BJ (cell line): Measurements from ENCODE around the gene SGCA. TPM values are rescaled to one million over a fixed set of nuclear protein-coding genes. Genes with fewer than 3 reads are reported as not detected.
A peak's percentile ranks its signal among the peaks of the same experiment; 100 is the strongest.

Source experiments
- CTCF ChIA-PET: fragments of 350-600 bp; formaldehyde crosslinking; extraction: SDS; loops from one replicate; lab custom pipeline; 2021; ENCODE audit warnings: antibody characterized with exemption, inconsistent platforms; lab: Yijun Ruan, JAX
- POLR2A ChIA-PET: fragments of 300-600 bp; sonication (Branson Sonifier 250); formaldehyde crosslinking; extraction: SDS; loops from one replicate; lab custom pipeline; 2021; ENCODE audit warnings: antibody characterized with exemption; lab: Charles Lee
- DNase-seq: peaks from one replicate; pipeline ENCODE4 v3.0.0-alpha.2; 2011; ENCODE audit warnings: low read depth
- H3K27me3 ChIP-seq: 2 replicates; pipeline ENCODE4 v1.6.0; 2011; ENCODE audit warnings: low read length; ENCODE audit not compliant: control insufficient read depth, insufficient read depth
- H3K36me3 ChIP-seq: 2 replicates; pipeline ENCODE4 v1.5.1; 2011; ENCODE audit warnings: low read length; ENCODE audit not compliant: control insufficient read depth, insufficient read depth
- H3K4me3 ChIP-seq: 2 replicates; pipeline ENCODE4 v1.5.1; 2011; ENCODE audit warnings: low read depth, mild to moderate bottlenecking, control low read depth, low read length
- polyA plus RNA-seq: library from polyadenylated mRNA; depleted of rRNA; stranded (reverse); fragments of >200 nt; gene quantifications from 2 replicates; pipeline ENCODE4 v1.2.3, GENCODE V29; 2011
- TF ChIP-seq, protein P1 (sequence below): IDR thresholded peaks from 2 replicates; pipeline ENCODE4 v1.5.1; 2011; ENCODE audit warnings: low read depth, mild to moderate bottlenecking, control low read depth, inconsistent platforms, low read length, moderate library complexity; ENCODE audit not compliant: insufficient read depth

SGCA gene
- polyA plus RNA-seq, 1 experiment = 0.40 TPM

DNA sequence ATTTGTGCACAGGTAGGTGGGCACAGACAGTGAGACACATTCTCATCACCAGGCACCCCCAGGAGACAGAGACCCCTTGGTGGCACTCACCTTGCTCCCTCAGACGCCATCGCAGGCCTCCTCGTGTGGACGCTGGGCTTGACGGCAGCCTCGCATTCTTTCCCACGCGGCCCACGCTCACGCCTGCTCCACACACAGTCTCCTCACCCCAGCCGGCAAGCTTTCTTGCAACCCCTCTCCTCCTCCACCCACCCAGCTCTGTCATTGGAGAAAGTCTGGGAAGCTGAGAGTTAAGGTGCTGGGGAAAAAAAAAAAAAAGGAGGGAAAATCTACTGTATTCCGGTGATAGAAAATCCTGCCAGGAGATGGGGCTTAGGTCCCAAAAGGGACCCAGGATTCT is 14.8 kb downstream of the SGCA start:
- H3K36me3 ChIP-seq = peaks cover 9% of the 10 kb centered on the region
- DNase-seq = no peak
- TF ChIP-seq, protein P1, sequence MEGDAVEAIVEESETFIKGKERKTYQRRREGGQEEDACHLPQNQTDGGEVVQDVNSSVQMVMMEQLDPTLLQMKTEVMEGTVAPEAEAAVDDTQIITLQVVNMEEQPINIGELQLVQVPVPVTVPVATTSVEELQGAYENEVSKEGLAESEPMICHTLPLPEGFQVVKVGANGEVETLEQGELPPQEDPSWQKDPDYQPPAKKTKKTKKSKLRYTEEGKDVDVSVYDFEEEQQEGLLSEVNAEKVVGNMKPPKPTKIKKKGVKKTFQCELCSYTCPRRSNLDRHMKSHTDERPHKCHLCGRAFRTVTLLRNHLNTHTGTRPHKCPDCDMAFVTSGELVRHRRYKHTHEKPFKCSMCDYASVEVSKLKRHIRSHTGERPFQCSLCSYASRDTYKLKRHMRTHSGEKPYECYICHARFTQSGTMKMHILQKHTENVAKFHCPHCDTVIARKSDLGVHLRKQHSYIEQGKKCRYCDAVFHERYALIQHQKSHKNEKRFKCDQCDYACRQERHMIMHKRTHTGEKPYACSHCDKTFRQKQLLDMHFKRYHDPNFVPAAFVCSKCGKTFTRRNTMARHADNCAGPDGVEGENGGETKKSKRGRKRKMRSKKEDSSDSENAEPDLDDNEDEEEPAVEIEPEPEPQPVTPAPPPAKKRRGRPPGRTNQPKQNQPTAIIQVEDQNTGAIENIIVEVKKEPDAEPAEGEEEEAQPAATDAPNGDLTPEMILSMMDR = no peak
- CTCF ChIA-PET = interaction anchor here (3.0 to 3.5 kb wide), 2 partner anchors 11 to 93 kb away, joined by 13 to 31 read pairs; partner anchors contain the start of gene TMEM92
- POLR2A ChIA-PET = interaction anchor here (1.3 to 1.6 kb wide), 2 partner anchors 21 to 29 kb away, joined by 4 to 5 read pairs; no protein-coding TSS in a partner anchor
- H3K27me3 ChIP-seq = no peaks in the 10 kb centered on the region
- H3K4me3 ChIP-seq = no peak overlapping the region

DNA sequence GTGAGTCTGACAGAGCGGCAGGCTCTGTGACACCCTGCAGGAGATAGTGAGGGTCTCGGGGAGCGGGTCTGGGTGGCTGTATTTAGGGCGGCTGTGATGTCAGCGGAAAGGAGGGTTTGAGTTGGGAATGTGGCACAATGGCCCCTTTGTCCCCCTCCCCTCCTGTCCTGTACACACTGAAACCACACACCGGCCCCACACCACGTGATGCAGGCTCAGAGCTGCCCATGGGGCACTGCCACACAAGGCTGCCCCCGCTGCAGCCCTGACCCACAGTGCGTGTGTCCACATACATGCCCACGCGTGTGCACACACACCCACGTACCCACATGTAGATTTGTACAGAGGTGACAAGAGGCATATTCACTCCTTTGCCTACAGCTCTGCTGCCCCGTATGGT is 15.3 kb downstream of the SGCA start:
- no peak overlapping the region for H3K4me3 ChIP-seq
- H3K36me3 ChIP-seq = peaks cover 15% of the 10 kb centered on the region
- POLR2A ChIA-PET = interaction anchor here (0.5 to 2.6 kb wide), 11 partner anchors 8 to 113 kb away, joined by 3 to 12 read pairs (median 4); no protein-coding TSS in a partner anchor
- DNase-seq = no peak
- TF ChIP-seq, protein P1 = no peak
- H3K27me3 ChIP-seq = no peaks in the 10 kb centered on the region
- CTCF ChIA-PET = interaction anchor here (0.8 to 3.5 kb wide), 8 partner anchors 12 to 113 kb away, joined by 3 to 31 read pairs (median 7); partner anchors contain the start of gene TMEM92

DNA sequence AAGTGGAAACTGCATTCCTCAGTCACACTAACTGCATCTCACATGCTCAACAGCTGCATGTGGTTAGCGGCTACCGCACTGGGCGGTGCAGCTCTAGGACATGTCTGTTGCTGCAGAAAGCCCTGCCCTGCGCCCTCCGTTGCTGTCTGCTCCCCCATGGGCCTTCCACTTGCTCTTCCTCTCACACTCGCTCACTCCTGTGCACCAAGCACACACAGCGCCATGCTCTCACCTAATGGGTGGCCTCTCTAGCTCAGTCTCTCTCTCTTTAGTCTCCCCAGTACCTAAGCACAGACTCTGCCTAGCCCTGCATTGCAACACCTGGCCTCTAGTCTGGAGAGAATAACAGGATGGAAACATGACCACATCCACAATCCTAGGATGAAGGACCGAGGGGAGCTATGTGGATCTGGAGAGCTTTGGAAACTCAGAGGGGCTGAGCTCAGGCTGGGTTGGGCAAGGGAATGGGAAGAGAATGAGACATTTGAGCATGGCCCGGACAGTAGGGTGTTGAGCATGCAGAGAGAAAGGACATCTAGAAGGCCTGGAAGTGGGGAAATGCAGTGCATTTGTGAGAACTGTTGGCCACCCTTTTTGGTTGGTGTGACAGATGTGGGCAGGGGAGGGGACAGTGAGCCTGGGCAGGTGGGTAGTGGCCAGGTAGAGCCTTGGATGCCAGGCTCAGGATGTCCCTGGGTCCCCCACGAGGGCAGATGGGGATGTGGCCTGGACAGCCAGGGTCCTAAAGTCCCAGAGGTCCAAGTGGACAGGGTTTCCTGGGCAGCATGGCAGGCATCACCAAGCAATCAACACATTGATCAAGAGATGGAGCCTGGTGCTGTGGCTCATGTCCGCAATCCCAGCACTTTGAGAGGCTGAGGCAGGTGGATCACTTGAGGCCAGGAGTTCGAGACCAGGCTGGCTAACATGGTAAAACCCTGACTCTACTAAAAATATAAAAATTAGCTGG is 16.1 kb downstream of the SGCA start:
- CTCF ChIA-PET = interaction anchor here (0.8 to 3.5 kb wide), 12 partner anchors 13 to 116 kb away, joined by 3 to 31 read pairs (median 4); partner anchors contain the start of genes COL1A1, PPP1R9B and TMEM92
- POLR2A ChIA-PET = interaction anchor here (0.5 to 2.6 kb wide), 13 partner anchors 9 to 113 kb away, joined by 3 to 12 read pairs (median 4); partner anchors contain the start of gene COL1A1
- peaks cover 22% of the 10 kb centered on the region for H3K36me3 ChIP-seq
- no peak overlapping the region for H3K4me3 ChIP-seq
- DNase-seq = no peak
- TF ChIP-seq, protein P1 = 0 out of 2 replicates have a peak, but pooled peaks have one; percentile 1
- H3K27me3 ChIP-seq = no peaks in the 10 kb centered on the region

DNA sequence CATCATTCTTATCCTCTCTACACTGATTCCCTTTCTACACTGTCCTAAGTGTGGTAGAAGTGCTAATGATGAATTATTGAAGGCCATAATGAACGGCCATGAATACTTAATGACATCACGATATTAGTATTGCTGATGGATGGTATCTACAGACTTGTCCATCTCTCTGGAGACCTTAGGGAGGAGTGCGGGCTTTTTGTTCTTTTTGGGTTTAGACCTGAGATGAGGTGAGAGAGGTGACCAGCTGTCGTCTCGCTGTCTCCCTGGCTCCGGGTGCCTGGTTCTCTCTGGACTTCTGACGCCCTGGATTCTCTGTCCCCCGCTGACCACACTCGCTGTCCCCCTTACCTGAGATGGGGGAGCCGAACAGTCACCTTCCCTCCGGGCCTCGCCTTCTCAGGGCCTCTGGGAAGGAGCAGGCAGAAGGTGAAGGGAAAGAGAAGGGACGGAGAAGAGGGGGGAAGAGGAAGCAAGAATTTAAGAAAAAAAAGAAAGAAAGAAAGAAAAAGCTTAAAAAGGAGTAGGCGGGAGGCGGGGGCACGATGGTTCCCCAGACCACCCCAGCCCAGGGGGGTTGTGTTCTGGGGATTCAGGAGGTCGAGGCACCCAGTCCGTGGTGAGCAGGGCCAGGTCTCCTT is 17.1 kb downstream of the SGCA start:
- no peak for DNase-seq
- Histone ChIP-seq H3K36me3 (peaks cover 30% of the 10 kb centered on the region), H3K4me3 (no peak overlapping the region), H3K27me3 (no peaks in the 10 kb centered on the region)
- ChIA-PET POLR2A (interaction anchor here (0.6 to 2.6 kb wide), 5 partner anchors 19 to 108 kb away, joined by 3 to 12 read pairs (median 3); partner anchors contain the start of genes COL1A1 and TMEM92), CTCF (interaction anchor here (1.6 to 3.5 kb wide), 3 partner anchors 13 to 91 kb away, joined by 4 to 31 read pairs (median 13); partner anchors contain the start of gene TMEM92)
- TF ChIP-seq, protein P1 = no peak
